Testis (tissue), 2 donors: Measurements from ENCODE around the gene CKLF.

ENCODE experiments used
- POLR2A ChIP-seq: fragments of 450-650 bp; IDR thresholded peaks from one replicate; pipeline ENCODE4 v1.6.1; 2017; ENCODE audit warnings: antibody characterized with exemption, mild to moderate bottlenecking, moderate library complexity
- TF ChIP-seq, protein P1 (sequence below), 3 experiments: fragments of 450-650 bp in 2 of 3; fragments of 200-600 bp in 1 of 3; sonication (generic) in 1 of 3; IDR thresholded peaks; one replicate each; pipeline ENCODE4 v1.5.1; 2016 to 2019; ENCODE audit warnings: antibody characterized with exemption in 3 of 3, mild to moderate bottlenecking in 2 of 3, moderate library complexity in 1 of 3

DNA sequence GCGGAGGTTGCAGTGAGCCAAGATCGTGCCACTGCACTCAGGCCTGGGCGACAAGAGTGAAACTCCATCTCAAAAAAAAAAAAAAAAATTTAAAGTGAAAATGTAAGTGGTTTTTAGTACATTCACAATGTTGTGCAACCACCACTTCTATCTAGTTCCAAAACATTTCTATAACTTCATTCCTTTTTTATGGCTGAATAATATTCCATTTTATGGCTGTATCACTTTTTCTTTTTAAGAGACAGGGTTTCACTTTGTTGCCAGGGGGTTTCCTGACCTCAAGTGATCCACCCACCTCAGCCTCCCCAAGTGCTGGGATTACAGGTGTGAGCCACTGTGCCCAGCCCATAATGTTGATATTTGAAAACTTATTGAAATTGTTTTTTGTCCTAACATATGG is 40.4 kb downstream of the CKLF start:
- TF ChIP-seq, protein P1, sequence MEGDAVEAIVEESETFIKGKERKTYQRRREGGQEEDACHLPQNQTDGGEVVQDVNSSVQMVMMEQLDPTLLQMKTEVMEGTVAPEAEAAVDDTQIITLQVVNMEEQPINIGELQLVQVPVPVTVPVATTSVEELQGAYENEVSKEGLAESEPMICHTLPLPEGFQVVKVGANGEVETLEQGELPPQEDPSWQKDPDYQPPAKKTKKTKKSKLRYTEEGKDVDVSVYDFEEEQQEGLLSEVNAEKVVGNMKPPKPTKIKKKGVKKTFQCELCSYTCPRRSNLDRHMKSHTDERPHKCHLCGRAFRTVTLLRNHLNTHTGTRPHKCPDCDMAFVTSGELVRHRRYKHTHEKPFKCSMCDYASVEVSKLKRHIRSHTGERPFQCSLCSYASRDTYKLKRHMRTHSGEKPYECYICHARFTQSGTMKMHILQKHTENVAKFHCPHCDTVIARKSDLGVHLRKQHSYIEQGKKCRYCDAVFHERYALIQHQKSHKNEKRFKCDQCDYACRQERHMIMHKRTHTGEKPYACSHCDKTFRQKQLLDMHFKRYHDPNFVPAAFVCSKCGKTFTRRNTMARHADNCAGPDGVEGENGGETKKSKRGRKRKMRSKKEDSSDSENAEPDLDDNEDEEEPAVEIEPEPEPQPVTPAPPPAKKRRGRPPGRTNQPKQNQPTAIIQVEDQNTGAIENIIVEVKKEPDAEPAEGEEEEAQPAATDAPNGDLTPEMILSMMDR (IDR thresholded peaks at IDR 0.05) = no peak
- TF ChIP-seq POLR2A = no peak
